AG04449 (cell line): ENCODE measurements around the gene PDE4B.
"Not testable (repeated sequence)": the region's sequence is repeated elsewhere in the genome, so short reads cannot be mapped to it uniquely, and the experiment has no call there.

Experiments used
- CTCF ChIA-PET: fragments of 350-600 bp; formaldehyde crosslinking; extraction: SDS; loops from one replicate; lab custom pipeline; 2021; ENCODE audit warnings: antibody characterized with exemption; lab: Yijun Ruan, JAX
- POLR2A ChIA-PET: fragments of 400-600, 350-600 bp; formaldehyde crosslinking; extraction: SDS; loops from one replicate; lab custom pipeline; 2020; ENCODE audit warnings: antibody characterized with exemption, inconsistent platforms; lab: Yijun Ruan, JAX
- DNase-seq: peaks from one replicate; pipeline ENCODE4 v3.0.0-alpha.2; 2010; ENCODE audit warnings: low read depth, low spot score
- H3K4me3 ChIP-seq: 2 replicates; pipeline ENCODE4 v1.5.1; 2011; ENCODE audit warnings: low read depth, mild to moderate bottlenecking, control low read depth, low read length
- TF ChIP-seq, protein P1 (sequence below): IDR thresholded peaks from one replicate; pipeline ENCODE4 v1.5.1; 2011; ENCODE audit warnings: mild to moderate bottlenecking, moderate library complexity, low read length, control low read depth, inconsistent platforms; ENCODE audit not compliant: insufficient read depth; ENCODE audit errors: missing control alignments

The PDE4B gene

DNA sequence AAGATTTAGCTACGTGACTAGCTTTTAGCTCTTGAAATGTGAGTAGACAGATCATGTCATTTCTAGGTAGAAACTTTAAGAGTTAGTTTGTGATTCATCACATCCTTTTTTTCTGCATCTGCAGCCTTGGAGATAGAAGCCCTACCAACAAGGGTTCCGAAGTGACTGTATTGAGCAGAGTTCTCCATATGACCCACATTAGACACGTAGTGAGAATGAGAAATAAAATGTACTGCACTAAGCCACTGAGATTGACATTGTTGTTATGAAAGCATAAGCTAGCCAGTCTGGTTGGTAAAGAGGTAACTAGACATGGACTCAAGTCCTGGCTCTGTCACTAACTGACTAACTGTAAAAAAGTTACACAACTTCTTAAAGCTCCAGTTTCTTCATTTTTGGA is 296.1 kb downstream of the PDE4B start:
- TF ChIP-seq, protein P1, sequence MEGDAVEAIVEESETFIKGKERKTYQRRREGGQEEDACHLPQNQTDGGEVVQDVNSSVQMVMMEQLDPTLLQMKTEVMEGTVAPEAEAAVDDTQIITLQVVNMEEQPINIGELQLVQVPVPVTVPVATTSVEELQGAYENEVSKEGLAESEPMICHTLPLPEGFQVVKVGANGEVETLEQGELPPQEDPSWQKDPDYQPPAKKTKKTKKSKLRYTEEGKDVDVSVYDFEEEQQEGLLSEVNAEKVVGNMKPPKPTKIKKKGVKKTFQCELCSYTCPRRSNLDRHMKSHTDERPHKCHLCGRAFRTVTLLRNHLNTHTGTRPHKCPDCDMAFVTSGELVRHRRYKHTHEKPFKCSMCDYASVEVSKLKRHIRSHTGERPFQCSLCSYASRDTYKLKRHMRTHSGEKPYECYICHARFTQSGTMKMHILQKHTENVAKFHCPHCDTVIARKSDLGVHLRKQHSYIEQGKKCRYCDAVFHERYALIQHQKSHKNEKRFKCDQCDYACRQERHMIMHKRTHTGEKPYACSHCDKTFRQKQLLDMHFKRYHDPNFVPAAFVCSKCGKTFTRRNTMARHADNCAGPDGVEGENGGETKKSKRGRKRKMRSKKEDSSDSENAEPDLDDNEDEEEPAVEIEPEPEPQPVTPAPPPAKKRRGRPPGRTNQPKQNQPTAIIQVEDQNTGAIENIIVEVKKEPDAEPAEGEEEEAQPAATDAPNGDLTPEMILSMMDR, result no peak
- CTCF ChIA-PET, result no interaction called here
- H3K4me3 ChIP-seq, result no peak overlapping the region
- DNase-seq, result no peak
- POLR2A ChIA-PET, result no interaction called here

DNA sequence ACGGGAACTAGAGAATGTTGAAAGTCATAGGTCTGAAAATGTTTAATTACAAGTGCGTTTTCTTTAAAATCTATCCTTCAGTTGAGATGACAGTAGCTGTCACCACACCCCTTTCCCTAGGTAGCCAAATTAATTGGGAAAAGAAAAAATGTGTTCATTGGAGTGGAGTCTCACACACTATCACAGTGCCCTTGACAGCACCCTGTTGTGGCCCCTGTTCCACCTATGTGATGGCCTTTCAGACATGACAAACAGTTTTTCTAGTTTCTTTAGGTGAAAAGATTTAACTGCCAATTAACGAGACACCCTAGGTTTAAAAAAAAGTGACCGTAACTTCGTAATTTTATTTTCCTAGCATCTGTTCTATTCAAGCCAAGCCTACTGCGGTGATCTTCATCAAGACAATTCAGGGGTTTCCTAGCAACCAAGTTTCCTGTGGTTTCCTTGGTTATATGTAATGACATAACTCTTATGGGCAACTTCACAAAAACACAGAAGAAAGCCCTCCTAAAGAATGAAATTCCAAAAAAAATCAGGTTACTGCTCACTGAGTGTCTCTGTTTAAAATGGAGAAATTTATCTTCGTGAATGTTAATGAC is 298.3 kb downstream of the PDE4B start:
- CTCF ChIA-PET, result no interaction called here
- no peak overlapping the region for H3K4me3 ChIP-seq
- POLR2A ChIA-PET, result no interaction called here
- DNase-seq, result no peak
- TF ChIP-seq, protein P1, result no peak

DNA sequence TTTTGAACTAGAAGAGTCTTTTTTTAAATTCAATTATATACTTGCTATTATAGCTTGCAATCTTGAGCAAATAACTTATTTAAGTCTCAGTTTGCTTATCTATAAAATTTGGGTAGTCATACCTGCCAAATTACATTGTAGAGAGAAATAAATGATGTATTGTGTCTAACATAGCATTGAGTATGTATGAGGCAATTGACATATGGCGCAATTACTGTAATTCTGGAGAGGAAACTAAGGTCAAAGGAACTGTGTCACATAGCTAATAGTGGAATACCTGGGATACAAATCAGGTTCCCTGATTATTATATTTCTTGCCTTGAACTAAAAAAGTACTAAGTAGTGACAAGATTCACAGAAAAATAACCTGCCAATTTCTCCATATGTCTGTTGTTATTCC is 302.5 kb downstream of the PDE4B start:
- POLR2A ChIA-PET, result no interaction called here
- CTCF ChIA-PET, result no interaction called here
- no peak for DNase-seq
- TF ChIP-seq, protein P1, result no peak
- no peak overlapping the region for H3K4me3 ChIP-seq

DNA sequence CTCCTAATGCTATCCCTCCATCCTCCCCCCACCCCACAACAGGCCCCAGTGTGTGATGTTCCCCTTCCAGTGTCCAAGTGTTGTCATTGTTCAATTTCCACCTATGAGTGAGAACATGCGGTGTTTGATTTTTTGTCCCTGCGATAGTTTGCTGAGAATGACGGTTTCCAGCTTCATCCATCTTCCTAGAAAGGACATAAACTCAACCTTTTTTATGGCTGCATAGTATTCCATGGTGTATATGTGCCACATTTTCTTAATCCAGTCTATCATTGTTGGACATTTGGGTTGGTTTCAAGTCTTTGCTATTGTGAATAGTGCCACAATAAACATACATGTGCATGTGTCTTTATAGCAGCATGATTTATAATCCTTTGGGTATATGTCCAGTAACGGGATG is 308.3 kb downstream of the PDE4B start:
- POLR2A ChIA-PET, H3K4me3 ChIP-seq, DNase-seq, CTCF ChIA-PET: not testable (repeated sequence)

DNA sequence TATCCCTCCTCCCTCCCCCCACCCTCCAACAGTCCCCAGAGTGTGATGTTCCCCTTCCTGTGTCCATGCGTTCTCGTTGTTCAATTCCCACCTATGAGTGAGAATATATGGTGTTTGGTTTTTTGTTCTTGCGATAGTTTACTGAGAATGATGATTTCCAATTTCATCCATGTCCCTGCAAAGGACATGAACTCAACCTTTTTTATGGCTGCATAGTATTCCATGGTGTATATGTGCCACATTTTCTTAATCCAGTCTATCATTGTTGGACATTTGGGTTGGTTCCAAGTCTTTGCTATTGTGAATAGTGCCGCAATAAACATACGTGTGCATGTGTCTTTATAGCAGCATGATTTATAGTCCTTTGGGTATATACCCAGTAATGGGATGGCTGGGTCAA is 311.4 kb downstream of the PDE4B start:
- H3K4me3 ChIP-seq, POLR2A ChIA-PET, DNase-seq, CTCF ChIA-PET: not testable (repeated sequence)

DNA sequence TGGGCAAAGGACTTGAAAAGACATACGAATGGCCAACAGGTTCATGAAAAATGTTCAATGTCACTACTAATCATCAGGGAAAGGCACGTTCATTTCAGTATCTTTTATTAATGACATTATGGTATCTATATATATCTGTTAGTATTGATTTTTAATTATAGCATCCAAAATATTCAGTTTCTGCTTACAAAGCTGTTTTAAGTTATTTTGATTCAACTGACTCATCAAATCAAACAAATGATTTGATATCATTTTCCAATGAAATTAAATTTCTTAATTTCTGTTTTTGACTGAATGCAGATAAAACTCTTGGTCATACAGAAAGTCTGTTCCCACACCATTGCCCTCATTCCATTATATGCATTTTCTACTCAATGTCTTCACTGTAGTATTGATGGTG is 315.9 kb downstream of the PDE4B start:
- TF ChIP-seq, protein P1, result no peak
- ChIA-PET CTCF (no interaction called here), POLR2A (no interaction called here)
- DNase-seq, result no peak
- no peak overlapping the region for H3K4me3 ChIP-seq

DNA sequence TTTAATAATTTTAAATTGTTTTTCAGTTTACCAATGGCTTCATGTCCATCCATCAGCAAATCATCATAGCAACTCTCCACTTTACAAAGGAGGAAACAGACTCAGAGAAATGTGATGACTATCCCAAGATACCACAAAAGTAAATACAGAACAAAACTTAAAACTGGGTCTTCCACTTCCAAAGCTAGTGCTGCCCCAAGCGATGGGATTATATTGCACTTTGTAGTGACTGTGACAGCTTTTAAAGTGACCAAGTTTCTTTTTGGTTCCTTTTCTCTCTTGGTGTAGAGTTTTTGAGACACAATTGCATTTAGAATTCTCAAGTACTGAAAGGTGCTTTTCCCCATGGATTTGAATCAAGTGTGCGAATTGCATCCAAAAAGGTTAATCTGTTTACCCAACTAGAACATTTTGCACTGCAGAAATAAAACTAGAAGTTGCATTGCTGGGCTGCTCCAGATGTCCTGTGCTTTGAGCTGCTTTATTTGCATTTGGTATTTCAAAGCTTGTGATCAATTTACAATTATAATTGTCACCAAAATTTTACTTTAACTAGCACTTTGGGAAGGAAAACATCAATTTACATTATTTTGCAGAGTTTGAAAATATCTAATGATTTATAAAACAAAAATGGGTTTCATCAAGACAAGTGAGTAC is 320.2 kb downstream of the PDE4B start:
- ChIA-PET POLR2A (interaction anchor here (0.7 kb wide), 1 partner anchor 117 kb away, joined by 3 read pairs; no protein-coding TSS in a partner anchor), CTCF (no interaction called here)
- H3K4me3 ChIP-seq, result no peak overlapping the region
- TF ChIP-seq, protein P1, result no peak
- no peak for DNase-seq
